Pancreas (tissue), 10 donors: Measurements from ENCODE around the gene RNASE2. TPM values are rescaled to one million over a fixed set of nuclear protein-coding genes. Genes with fewer than 3 reads are reported as not detected.
"Not testable (repeated sequence)": the region's sequence is repeated elsewhere in the genome, so short reads cannot be mapped to it uniquely, and the experiment has no call there.

Source experiments
- ATAC-seq, 4 donors: fragments of 200-7000 bp; cut with Tn5 transposase; one replicate each; pipeline versions ENCODE4 v1.8.0 to v1.9.1; 2020; ENCODE audit warnings: mild to moderate bottlenecking in 4 of 4, moderate library complexity in 4 of 4
- DNase-seq, 6 donors: peaks; one replicate each; pipeline ENCODE4 v3.0.0-alpha.2; 2020
- FAIRE-seq: peaks from 2 replicates; lab custom pipeline; 2012; peaks lifted over from hg19 to GRCh38; lab: Jason Lieb, UNC
- H3K27ac ChIP-seq, 4 donors: fragments of 200-600 bp; sonication (generic); 1 replicate in 3 of 4; 2 replicates in 1 of 4; pipeline versions ENCODE4 v1.5.0 to v1.8.0; 2020
- H3K27me3 ChIP-seq, 4 donors: fragments of 200-600 bp; one replicate each; pipeline ENCODE4 v1.8.0; 2021
- H3K36me3 ChIP-seq, 3 donors: fragments of 200-600 bp; sonication (generic) in 1 of 3; one replicate each; pipeline versions ENCODE4 v1.5.0 to v1.8.0; 2020 to 2021
- H3K4me1 ChIP-seq, 3 donors: fragments of 200-600 bp; one replicate each; pipeline ENCODE4 v1.8.0; 2021
- H3K4me3 ChIP-seq, 4 donors: fragments of 200-600 bp; sonication (generic) in 2 of 4; one replicate each; pipeline versions ENCODE4 v1.5.0 to v1.8.0; 2020 to 2021
- H3K9me3 ChIP-seq, 4 donors: fragments of 200-600 bp; one replicate each; pipeline ENCODE4 v1.8.0; 2021
- WGBS, 2 donors: extraction: QIAGEN DNeasy Blood & Tissue Kit; methylation state at CpG; one replicate each; pipeline ENCODE4 v1.1.7; 2013; 5-methylcytosine and 5-hydroxymethylcytosine counted together
- intact Hi-C, 3 donors: fragments of 100-400 bp; cut with DNase I; formaldehyde crosslinking; loops; one replicate each; pipeline versions ENCODE4 v1.11.1 to v1.14.2; 2022
- polyA plus RNA-seq, 2 donors: library from polyadenylated mRNA; stranded (reverse); fragments of 200-250 nt; gene quantifications; one replicate each; pipeline ENCODE4 v1.2.3, GENCODE V29; 2013
- total RNA-seq, 6 donors: library from RNA; stranded (reverse); fragmentation: NEBNext Ultra II Directional in 4 of 6; extraction: Animal tissue kit (Norgen Biotek cat#: 25700) in 4 of 6; gene quantifications; one replicate each; pipeline versions ENCODE4 v1.2.1 to v1.2.4, GENCODE V29; 2021 to 2023
- TF ChIP-seq, protein P1 (sequence below), 4 donors: fragments of 200-600 bp; sonication (generic) in 3 of 4; IDR thresholded peaks; one replicate each; pipeline versions ENCODE4 v1.5.0 to v1.8.0; 2021; ENCODE audit warnings: antibody characterized with exemption in 4 of 4
- donor health status: healthy with polysubstance abuse.
- donor health status: DM: no; HTN: no; CAD: no; lungs with moderate emphysema.
- donor health status: DM: no; HTN: no; CAD: no.
- donor health status: control.
- donor health status: control.
- donor health status: Bipolar disorder and iron deficiency.
- donor health status: DM: yes; HTN: yes; CAD: no.
- donor health status: DM: no; HTN: no; CAD: no.
- donor health status: DM: no; HTN: no; CAD: no.
- donor health status: DM: yes; HTN: yes; CAD: no.

Gene RNASE2
- total RNA-seq, result 1 to 10 TPM in 2 of 6 donors, under 1 TPM in 3, not detected in 1; 0.28 to 1.3 (median 0.72) TPM
- under 1 TPM; 0.27 to 0.45 TPM for polyA plus RNA-seq

GRCh38 chr14:20954736-20955537 lies at the start of gene RNASE2:
Gene RNASE2 (plus strand): TSS chr14:20955487. CDS start chr14:20955772, 285 bp downstream.
- FAIRE-seq, H3K27ac ChIP-seq, H3K4me1 ChIP-seq, H3K4me3 ChIP-seq, H3K36me3 ChIP-seq, H3K27me3 ChIP-seq, DNase-seq, intact Hi-C loops, H3K9me3 ChIP-seq: not testable (repeated sequence)
- WGBS, 2 donors, result 43 to 55% methylated on average over 4 of the region's 4 CpGs
- ATAC-seq, result peak in 3 of 4 donors; percentile 19 to 69 (median 32)

DNA sequence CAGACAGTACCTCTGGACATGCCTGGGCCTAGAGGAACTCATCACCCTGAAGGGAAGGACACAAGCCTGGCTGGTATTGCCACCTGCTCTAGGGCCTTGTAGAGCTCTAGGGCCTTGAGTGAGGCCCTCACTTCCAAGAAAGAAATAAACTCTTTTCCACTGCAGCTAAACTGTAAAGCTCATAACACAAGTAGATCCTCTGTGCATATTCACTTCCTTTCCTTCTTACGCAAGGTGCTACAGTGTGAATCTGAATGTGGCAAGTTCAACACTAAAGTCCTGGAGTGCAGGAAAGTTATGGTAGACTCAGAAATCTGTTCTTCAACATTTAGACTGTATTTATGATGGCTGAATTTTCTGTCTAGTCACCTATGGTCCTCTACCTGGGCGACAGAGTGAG lies 49.6 kb upstream of the RNASE2 start:
- TF ChIP-seq, protein P1, sequence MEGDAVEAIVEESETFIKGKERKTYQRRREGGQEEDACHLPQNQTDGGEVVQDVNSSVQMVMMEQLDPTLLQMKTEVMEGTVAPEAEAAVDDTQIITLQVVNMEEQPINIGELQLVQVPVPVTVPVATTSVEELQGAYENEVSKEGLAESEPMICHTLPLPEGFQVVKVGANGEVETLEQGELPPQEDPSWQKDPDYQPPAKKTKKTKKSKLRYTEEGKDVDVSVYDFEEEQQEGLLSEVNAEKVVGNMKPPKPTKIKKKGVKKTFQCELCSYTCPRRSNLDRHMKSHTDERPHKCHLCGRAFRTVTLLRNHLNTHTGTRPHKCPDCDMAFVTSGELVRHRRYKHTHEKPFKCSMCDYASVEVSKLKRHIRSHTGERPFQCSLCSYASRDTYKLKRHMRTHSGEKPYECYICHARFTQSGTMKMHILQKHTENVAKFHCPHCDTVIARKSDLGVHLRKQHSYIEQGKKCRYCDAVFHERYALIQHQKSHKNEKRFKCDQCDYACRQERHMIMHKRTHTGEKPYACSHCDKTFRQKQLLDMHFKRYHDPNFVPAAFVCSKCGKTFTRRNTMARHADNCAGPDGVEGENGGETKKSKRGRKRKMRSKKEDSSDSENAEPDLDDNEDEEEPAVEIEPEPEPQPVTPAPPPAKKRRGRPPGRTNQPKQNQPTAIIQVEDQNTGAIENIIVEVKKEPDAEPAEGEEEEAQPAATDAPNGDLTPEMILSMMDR (IDR thresholded peaks at IDR 0.05), result no peak
- FAIRE-seq (no peak), DNase-seq (no peak), ATAC-seq (no peak)
- Histone ChIP-seq H3K9me3 (no peaks in the 10 kb centered on the region), H3K4me1 (no peaks in the 10 kb centered on the region), H3K4me3 (no peak overlapping the region), H3K36me3 (no peaks in the 10 kb centered on the region), H3K27me3 (no peaks in the 10 kb centered on the region), H3K27ac (no peak overlapping the region)
- 79 to 89% methylated on average over 2 of the region's 2 CpGs for WGBS, 2 donors
- intact Hi-C loops, result no loop called here

GRCh38 chr14:20907214-20907613 lies 48.1 kb upstream of the RNASE2 start:
- TF ChIP-seq, protein P1 (IDR thresholded peaks at IDR 0.05), result no peak
- no peak overlapping the region for H3K4me3 ChIP-seq
- intact Hi-C loops, result no loop called here
- H3K27me3 ChIP-seq, result no peaks in the 10 kb centered on the region
- FAIRE-seq (no peak), DNase-seq (no peak), ATAC-seq (no peak)
- no peak overlapping the region for H3K27ac ChIP-seq
- 68 to 89% methylated on average over 1 of the region's 1 CpG for WGBS, 2 donors
- no peaks in the 10 kb centered on the region for H3K9me3 ChIP-seq
- H3K4me1 ChIP-seq, result no peaks in the 10 kb centered on the region
- H3K36me3 ChIP-seq, result no peaks in the 10 kb centered on the region

- intact Hi-C loops, FAIRE-seq: not testable (repeated sequence)
- 70 to 72% methylated on average over 12 to 14 of the region's 14 CpGs for WGBS, 2 donors
Observed at GRCh38 chr14:20910822-20911221, 44.5 kb upstream of the RNASE2 start.

GRCh38 chr14:20919038-20919756 lies 36.1 kb upstream of the RNASE2 start:
- H3K4me1 ChIP-seq, H3K27ac ChIP-seq, H3K36me3 ChIP-seq, FAIRE-seq, H3K9me3 ChIP-seq, H3K27me3 ChIP-seq, intact Hi-C loops, H3K4me3 ChIP-seq: not testable (repeated sequence)
- peak in 2 of 4 donors; percentile 49 to 59 for ATAC-seq
- 42 to 54% methylated on average over 11 of the region's 11 CpGs for WGBS, 2 donors
- peak in 2 of 6 donors; percentile 18 for DNase-seq

More at GRCh38 chr14:20910822-20911221, 44.5 kb upstream of the RNASE2 start:
- not testable (repeated sequence) for H3K9me3 ChIP-seq, H3K4me1 ChIP-seq, DNase-seq, ATAC-seq, H3K27ac ChIP-seq, H3K27me3 ChIP-seq, H3K4me3 ChIP-seq, H3K36me3 ChIP-seq

GRCh38 chr14:20923766-20924297 lies 31.5 kb upstream of the RNASE2 start:
- H3K4me1 ChIP-seq, H3K4me3 ChIP-seq, ATAC-seq, DNase-seq, H3K27me3 ChIP-seq, H3K27ac ChIP-seq, FAIRE-seq, H3K36me3 ChIP-seq, intact Hi-C loops, H3K9me3 ChIP-seq: not testable (repeated sequence)
- WGBS, 2 donors, result 18 to 25% methylated on average over 2 of the region's 2 CpGs
